ENCODE data around the gene GLCCI1. TPM values are rescaled to one million over a fixed set of nuclear protein-coding genes. Genes with fewer than 3 reads are reported as not detected.

The GLCCI1 gene
- 3.8 and 4.0 TPM in 2 replicates for total RNA-seq (2014; rRNA removed; shearing (Covaris generic))

GRCh38 chr7:7968544-7969305 is at the start of gene GLCCI1:
Gene GLCCI1, plus strand, starts transcription at chr7:7968796. Its CDS starts 555 bp downstream, at chr7:7969351.
- peak; percentile 97 for DNase-seq (ENCODE audit: low spot score)

GRCh38 chr7:7919449-7919945 is 49.1 kb upstream of the GLCCI1 start:
- DNase-seq (ENCODE audit: low spot score) = no peak

- DNase-seq (ENCODE audit: low spot score) = peak; percentile 41
These were observed 48.5 kb upstream of the GLCCI1 start for GRCh38 chr7:7920056-7920455.

- no peak for DNase-seq (ENCODE audit: low spot score)
These were observed 48.1 kb upstream of the GLCCI1 start for GRCh38 chr7:7920481-7920880.

- peak; percentile 29 for DNase-seq (ENCODE audit: low spot score)
These were observed 46.8 kb upstream of the GLCCI1 start for GRCh38 chr7:7921830-7922229.

GRCh38 chr7:7922684-7923385 is 45.8 kb upstream of the GLCCI1 start:
- DNase-seq (ENCODE audit: low spot score) = peak; percentile 81

- no peak for DNase-seq (ENCODE audit: low spot score)
These were observed 44.8 kb upstream of the GLCCI1 start for GRCh38 chr7:7923818-7924217.

- DNase-seq (ENCODE audit: low spot score) = no peak
These were observed 44.3 kb upstream of the GLCCI1 start for GRCh38 chr7:7924303-7924702.

- no peak for DNase-seq (ENCODE audit: low spot score)
These were observed 37.0 kb upstream of the GLCCI1 start for GRCh38 chr7:7931626-7932025.

GRCh38 chr7:7932553-7932952 is 36.0 kb upstream of the GLCCI1 start:
- DNase-seq (ENCODE audit: low spot score) = no peak

GRCh38 chr7:7933915-7934526 is 34.6 kb upstream of the GLCCI1 start:
- DNase-seq (ENCODE audit: low spot score) = no peak

GRCh38 chr7:7934945-7935344 is 33.7 kb upstream of the GLCCI1 start:
- no peak for DNase-seq (ENCODE audit: low spot score)

GRCh38 chr7:7938471-7938870 is 30.1 kb upstream of the GLCCI1 start:
- no peak for DNase-seq (ENCODE audit: low spot score)

GRCh38 chr7:7943951-7944350 is 24.6 kb upstream of the GLCCI1 start:
- no peak for DNase-seq (ENCODE audit: low spot score)

GRCh38 chr7:7944619-7945282 is 23.8 kb upstream of the GLCCI1 start:
- DNase-seq (ENCODE audit: low spot score) = no peak

GRCh38 chr7:7946486-7946885 is 22.1 kb upstream of the GLCCI1 start:
- DNase-seq (ENCODE audit: low spot score) = no peak

- no peak for DNase-seq (ENCODE audit: low spot score)
These were observed 20.4 kb upstream of the GLCCI1 start for GRCh38 chr7:7948232-7948631.

- DNase-seq (ENCODE audit: low spot score) = no peak
These were observed 14.8 kb upstream of the GLCCI1 start for GRCh38 chr7:7953806-7954205.

GRCh38 chr7:7956531-7957128 is 12.0 kb upstream of the GLCCI1 start:
- peak; percentile 58 for DNase-seq (ENCODE audit: low spot score)

- DNase-seq (ENCODE audit: low spot score) = no peak
These were observed 11.1 kb upstream of the GLCCI1 start for GRCh38 chr7:7957513-7957912.

- DNase-seq (ENCODE audit: low spot score) = no peak
These were observed 8.5 kb upstream of the GLCCI1 start for GRCh38 chr7:7959979-7960670.
